Astrocyte (in vitro differentiated cells and primary cell): ENCODE data around the gene KIF5A. TPM values are rescaled to one million over a fixed set of nuclear protein-coding genes. Genes with fewer than 3 reads are reported as not detected.

Source experiments
- DNase-seq: peaks from one replicate; pipeline ENCODE4 v3.0.0-alpha.2; 2010; ENCODE audit warnings: low read depth
- FAIRE-seq: peaks from 2 replicates; lab custom pipeline; 2011; peaks lifted over from hg19 to GRCh38; lab: Jason Lieb, UNC
- H2AFZ ChIP-seq: 2 replicates; pipeline ENCODE4 v1.6.0; 2012; ENCODE audit warnings: low read depth, low read length, inconsistent platforms
- H3K27ac ChIP-seq: 2 replicates; pipeline ENCODE4 v1.5.1; 2011; ENCODE audit warnings: low read depth, low read length, inconsistent platforms
- H3K27me3 ChIP-seq: 2 replicates; pipeline ENCODE4 v1.6.0; 2011; ENCODE audit warnings: low read length, inconsistent platforms; ENCODE audit not compliant: insufficient read depth
- H3K36me3 ChIP-seq: 2 replicates; pipeline ENCODE4 v1.5.1; 2011; ENCODE audit warnings: low read length, inconsistent platforms; ENCODE audit not compliant: insufficient read depth
- H3K4me1 ChIP-seq: 2 replicates; pipeline ENCODE4 v1.5.1; 2011; ENCODE audit warnings: low read length, inconsistent platforms; ENCODE audit not compliant: insufficient read depth
- H3K4me2 ChIP-seq: 2 replicates; pipeline ENCODE4 v1.6.0; 2012; ENCODE audit warnings: low read length, inconsistent platforms
- H3K4me3 ChIP-seq: 2 replicates; pipeline ENCODE4 v1.5.1; 2011; ENCODE audit warnings: low read depth, mild to moderate bottlenecking, low read length, inconsistent platforms; ENCODE audit not compliant: insufficient read depth
- H3K79me2 ChIP-seq: 2 replicates; pipeline ENCODE4 v1.6.0; 2012; ENCODE audit warnings: mild to moderate bottlenecking, low read length, inconsistent platforms; ENCODE audit not compliant: insufficient read depth
- H3K9ac ChIP-seq: 2 replicates; pipeline ENCODE4 v1.6.0; 2012; ENCODE audit warnings: mild to moderate bottlenecking, low read length, inconsistent platforms
- H3K9me3 ChIP-seq: 2 replicates; pipeline ENCODE4 v1.5.1; 2012; ENCODE audit warnings: low read depth, mild to moderate bottlenecking, low read length, inconsistent platforms; ENCODE audit not compliant: insufficient read depth
- H4K20me1 ChIP-seq: 2 replicates; pipeline ENCODE4 v1.6.0; 2012; ENCODE audit warnings: low read length, inconsistent platforms; ENCODE audit not compliant: insufficient read depth
- H3K27ac Mint-ChIP-seq: one replicate; pipeline ENCODE4 v1.8.0; 2021; ENCODE audit warnings: mild to moderate bottlenecking, mixed read lengths; ENCODE audit not compliant: unreplicated experiment
- H3K27me3 Mint-ChIP-seq: one replicate; pipeline ENCODE4 v1.8.0; 2021; ENCODE audit warnings: low read depth, mixed read lengths; ENCODE audit not compliant: unreplicated experiment
- H3K36me3 Mint-ChIP-seq: one replicate; pipeline ENCODE4 v1.8.0; 2021; ENCODE audit warnings: low read depth, mixed read lengths; ENCODE audit not compliant: unreplicated experiment
- H3K4me1 Mint-ChIP-seq: one replicate; pipeline ENCODE4 v1.8.0; 2021; ENCODE audit warnings: low read depth, mixed read lengths; ENCODE audit not compliant: unreplicated experiment
- H3K4me3 Mint-ChIP-seq: one replicate; pipeline ENCODE4 v1.8.0; 2021; ENCODE audit warnings: mild to moderate bottlenecking, moderate library complexity, mixed read lengths; ENCODE audit not compliant: unreplicated experiment
- H3K9me3 Mint-ChIP-seq: one replicate; pipeline ENCODE4 v1.8.0; 2021; ENCODE audit warnings: mild to moderate bottlenecking, mixed read lengths; ENCODE audit not compliant: unreplicated experiment
- EZH2 ChIP-seq: IDR thresholded peaks from 2 replicates; pipeline ENCODE4 v1.6.1; 2012; ENCODE audit warnings: mild to moderate bottlenecking, low read length, inconsistent platforms; ENCODE audit not compliant: insufficient read depth
- total RNA-seq: library from RNA; stranded (reverse); gene quantifications from 2 replicates; pipeline ENCODE4 v1.2.1, GENCODE V29; 2021
- TF ChIP-seq, protein P1 (sequence below): IDR thresholded peaks from 2 replicates; pipeline ENCODE4 v1.5.1; 2011; ENCODE audit warnings: low read depth, mild to moderate bottlenecking, inconsistent platforms, low read length, moderate library complexity; ENCODE audit not compliant: insufficient read depth

The KIF5A gene
- total RNA-seq, 1 donor from 2014 or later: 7.2 TPM

DNA sequence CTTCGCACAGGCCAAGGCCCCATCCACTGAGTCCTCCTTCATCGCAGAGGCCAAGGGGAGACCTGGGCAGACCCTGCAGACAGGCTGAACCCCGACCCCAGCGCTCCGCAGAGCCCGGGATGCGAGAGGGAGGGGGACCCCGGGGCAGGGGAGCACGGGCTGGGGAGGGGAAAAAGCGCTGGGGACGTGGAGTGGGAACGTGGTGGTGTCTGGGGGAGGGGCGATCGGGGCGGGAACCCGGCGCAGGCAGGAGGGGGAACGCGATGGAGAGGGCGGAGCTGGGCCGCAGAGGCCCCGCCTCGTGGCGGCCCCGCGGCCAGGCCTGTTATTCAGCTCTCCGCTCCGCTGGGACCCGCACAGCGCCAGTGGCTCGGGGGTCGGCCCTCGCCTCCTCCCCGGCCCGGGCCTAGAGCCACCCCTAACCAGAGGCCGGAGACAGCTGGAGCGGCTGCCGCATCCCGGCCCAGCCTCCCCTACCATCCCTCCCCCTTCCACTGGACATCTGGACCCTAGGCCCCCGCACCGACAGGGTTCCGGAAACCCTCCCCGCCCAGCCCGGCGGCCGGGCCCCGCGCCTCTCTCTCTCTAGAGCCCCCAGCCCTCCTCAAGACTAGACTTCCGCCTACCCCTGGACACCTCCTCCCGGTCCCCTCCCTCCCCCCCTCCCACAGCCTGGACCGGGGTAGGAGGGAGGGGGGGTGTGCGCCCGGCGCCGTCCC, 61.4 kb downstream of the KIF5A start, which contains the start of gene ARHGEF25:
ARHGEF25 (plus strand) TSS at position 328 of the 719 bp plus-strand sequence. CDS start 460 bp downstream, outside the sequence.
- DNase-seq: no peak
- H3K9me3 ChIP-seq: no peaks in the 10 kb centered on the region
- FAIRE-seq: no peak
- peaks cover 14% of the 10 kb centered on the region for H3K4me1 ChIP-seq
- Mint-ChIP-seq H3K4me3 (peak within 1 kb of the TSS; percentile 87), H3K9me3 (no peaks in the 10 kb centered on the region), H3K27ac (no peak within 1 kb of the TSS), H3K27me3 (peaks cover 26% of the 10 kb centered on the region), H3K4me1 (peaks cover 5% of the 10 kb centered on the region), H3K36me3 (peaks cover 38% of the 10 kb centered on the region)
- no peaks in the 10 kb centered on the region for H3K79me2 ChIP-seq
- no peak within 1 kb of the TSS for H3K27ac ChIP-seq
- H4K20me1 ChIP-seq: no peaks in the 10 kb centered on the region
- peak within 1 kb of the TSS; percentile 81 for H3K9ac ChIP-seq
- no peaks in the 10 kb centered on the region for H3K27me3 ChIP-seq
- peak within 1 kb of the TSS; percentile 85 for H2AFZ ChIP-seq
- H3K4me3 ChIP-seq: peak within 1 kb of the TSS; percentile 61
- no peak for TF ChIP-seq EZH2
- TF ChIP-seq, protein P1, sequence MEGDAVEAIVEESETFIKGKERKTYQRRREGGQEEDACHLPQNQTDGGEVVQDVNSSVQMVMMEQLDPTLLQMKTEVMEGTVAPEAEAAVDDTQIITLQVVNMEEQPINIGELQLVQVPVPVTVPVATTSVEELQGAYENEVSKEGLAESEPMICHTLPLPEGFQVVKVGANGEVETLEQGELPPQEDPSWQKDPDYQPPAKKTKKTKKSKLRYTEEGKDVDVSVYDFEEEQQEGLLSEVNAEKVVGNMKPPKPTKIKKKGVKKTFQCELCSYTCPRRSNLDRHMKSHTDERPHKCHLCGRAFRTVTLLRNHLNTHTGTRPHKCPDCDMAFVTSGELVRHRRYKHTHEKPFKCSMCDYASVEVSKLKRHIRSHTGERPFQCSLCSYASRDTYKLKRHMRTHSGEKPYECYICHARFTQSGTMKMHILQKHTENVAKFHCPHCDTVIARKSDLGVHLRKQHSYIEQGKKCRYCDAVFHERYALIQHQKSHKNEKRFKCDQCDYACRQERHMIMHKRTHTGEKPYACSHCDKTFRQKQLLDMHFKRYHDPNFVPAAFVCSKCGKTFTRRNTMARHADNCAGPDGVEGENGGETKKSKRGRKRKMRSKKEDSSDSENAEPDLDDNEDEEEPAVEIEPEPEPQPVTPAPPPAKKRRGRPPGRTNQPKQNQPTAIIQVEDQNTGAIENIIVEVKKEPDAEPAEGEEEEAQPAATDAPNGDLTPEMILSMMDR: no peak
- H3K36me3 ChIP-seq: no peaks in the 10 kb centered on the region
- H3K4me2 ChIP-seq: peak within 1 kb of the TSS; percentile 89

DNA sequence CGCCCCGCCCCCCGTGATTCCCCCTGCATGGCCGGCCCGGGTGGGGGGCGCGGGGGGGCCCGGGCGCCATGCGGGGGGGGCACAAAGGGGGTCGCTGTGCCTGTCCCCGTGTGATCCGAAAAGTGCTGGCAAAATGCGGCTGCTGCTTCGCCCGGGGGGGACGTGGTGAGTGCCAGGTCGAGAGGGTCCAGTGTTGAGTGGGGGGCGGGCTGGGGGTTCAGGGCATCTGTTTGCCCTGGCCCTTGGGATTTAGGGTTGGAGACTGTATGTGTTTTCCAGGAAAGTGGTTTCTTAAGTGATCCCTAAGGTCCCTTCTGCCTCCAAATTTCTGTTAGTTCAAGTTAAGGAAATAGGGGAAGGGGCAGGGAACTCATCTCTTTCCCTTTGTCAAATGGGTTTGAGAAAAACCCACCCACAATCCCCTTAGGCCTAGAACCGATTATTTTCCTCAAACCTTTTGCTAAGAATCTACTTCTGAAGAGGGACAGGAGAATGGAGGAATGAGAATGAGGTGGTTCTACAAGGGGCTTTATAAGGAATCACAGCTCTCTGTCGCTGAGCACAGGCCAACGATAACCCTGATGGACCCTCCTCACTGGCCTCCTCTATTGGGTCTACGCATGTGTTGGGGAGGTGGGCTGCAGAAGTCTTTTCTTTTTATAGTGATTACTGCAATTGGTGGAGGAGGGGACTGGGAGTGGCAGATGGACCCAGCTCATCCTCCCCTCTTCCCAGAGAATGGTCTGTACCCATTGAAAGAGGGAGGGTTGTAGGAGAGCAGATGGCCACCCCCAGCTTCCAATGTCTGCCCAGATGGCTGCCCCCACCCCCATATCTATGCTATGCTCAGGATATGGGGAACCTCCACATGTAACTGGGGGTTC, 62.2 kb downstream of the KIF5A start:
- Histone ChIP-seq H3K4me1 (peaks cover 14% of the 10 kb centered on the region), H3K4me3 (peak overlapping the region; percentile 61), H3K79me2 (no peaks in the 10 kb centered on the region), H4K20me1 (peaks cover 3% of the 10 kb centered on the region), H3K9me3 (no peaks in the 10 kb centered on the region), H3K27me3 (no peaks in the 10 kb centered on the region), H3K4me2 (peak overlapping the region; percentile 89), H3K9ac (peak overlapping the region; percentile 81), H3K36me3 (no peaks in the 10 kb centered on the region), H2AFZ (no peak overlapping the region), H3K27ac (no peak overlapping the region)
- H3K27me3 Mint-ChIP-seq: peaks cover 32% of the 10 kb centered on the region
- FAIRE-seq (no peak), DNase-seq (no peak)
- H3K36me3 Mint-ChIP-seq: peaks cover 41% of the 10 kb centered on the region
- H3K27ac Mint-ChIP-seq: no peak overlapping the region
- peaks cover 10% of the 10 kb centered on the region for H3K4me1 Mint-ChIP-seq
- TF ChIP-seq, protein P1: no peak
- no peaks in the 10 kb centered on the region for H3K9me3 Mint-ChIP-seq
- H3K4me3 Mint-ChIP-seq: peak overlapping the region; percentile 87
